ENCODE measurements around the gene CDKN1C. TPM values are rescaled to one million over a fixed set of nuclear protein-coding genes. Genes with fewer than 3 reads are reported as not detected.

CDKN1C gene
- 45.4 TPM for polyA plus RNA-seq (2013, experiment 1 of 2)
- 48.3 TPM for polyA plus RNA-seq (2013, experiment 2 of 2)

DNA sequence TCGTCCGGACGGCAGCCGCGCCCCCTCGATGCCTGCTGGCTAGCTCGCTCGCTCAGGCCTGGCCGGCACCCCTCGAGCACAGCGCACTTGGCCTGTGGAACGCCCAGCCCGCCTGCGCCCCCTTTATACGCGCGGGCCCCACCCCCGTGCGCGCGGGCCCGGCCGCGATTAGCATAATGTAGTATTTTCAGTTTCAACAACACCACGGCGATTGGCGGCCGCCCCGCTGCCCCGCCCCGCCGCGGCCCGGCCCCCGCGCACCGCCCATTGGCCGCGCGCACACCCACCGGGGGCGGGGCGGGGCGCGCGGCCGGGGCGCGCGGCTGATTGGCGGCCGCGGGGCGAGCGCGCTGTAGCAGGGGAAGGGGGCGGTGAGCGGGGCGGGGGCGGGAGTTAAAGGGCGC is at the start of gene CDKN1C:
Gene CDKN1C, minus strand, starts transcription at position 98 of the 404 bp plus-strand sequence. CDS start 319 bp downstream, outside the sequence.
- Histone ChIP-seq H3K27me3 (ENCODE audit: control insufficient read depth in 3 of 3, insufficient read depth in 3 of 3, low read depth in 1 of 3, low read length in 3 of 3) (peaks cover 0 to 40% (median 2%) of the 10 kb centered on the region in 3 experiments), H3K79me1 (ENCODE audit: low read depth, low read length) (peaks cover 7% of the 10 kb centered on the region), H3K27ac (replicated peaks; ENCODE audit: low read length) (peak within 1 kb of the TSS; percentile 66), H3K4me3 (ENCODE audit: low read length in 2 of 2) (peak within 1 kb of the TSS; percentile 75 to 89), H3K4ac (ENCODE audit: low read length) (peak within 1 kb of the TSS; percentile 79), H2AK5ac (ENCODE audit: low read depth, low read length) (peak within 1 kb of the TSS; percentile 100), H4K91ac (ENCODE audit: low read depth, low read length, poor library complexity) (peak within 1 kb of the TSS; percentile 38), H3K9ac (ENCODE audit: low read depth, low read length, poor library complexity) (peak within 1 kb of the TSS; percentile 98), H3K4me2 (ENCODE audit: insufficient read depth, low read length, poor library complexity, severe bottlenecking) (peak within 1 kb of the TSS; percentile 99), H2BK5ac (ENCODE audit: low read length) (peak within 1 kb of the TSS; percentile 98), H3K36me3 (replicated peaks in 1 of 2; ENCODE audit: control insufficient read depth in 2 of 2, insufficient read depth in 2 of 2, low read length in 2 of 2) (peaks cover 0 to 7% of the 10 kb centered on the region in 2 donors), H3K18ac (ENCODE audit: low read length) (peak within 1 kb of the TSS; percentile 100), H3K23ac (ENCODE audit: low read depth, low read length, poor library complexity) (peak within 1 kb of the TSS; percentile 100), H2BK15ac (ENCODE audit: low read length) (peak within 1 kb of the TSS; percentile 97), H3K14ac (ENCODE audit: low read length) (peak within 1 kb of the TSS; percentile 40), H3K4me1 (ENCODE audit: control insufficient read depth in 2 of 2, insufficient read depth in 1 of 2, low read depth in 1 of 2, low read length in 2 of 2) (peaks cover 19 to 22% of the 10 kb centered on the region in 2 donors), H3K9me3 (replicated peaks in 1 of 2; ENCODE audit: control insufficient read depth in 2 of 2, insufficient read depth in 1 of 2, low read depth in 1 of 2, low read length in 2 of 2) (no peaks in the 10 kb centered on the region), H2BK12ac (ENCODE audit: low read length) (peak within 1 kb of the TSS; percentile 97), H2BK120ac (ENCODE audit: low read depth, low read length) (peak within 1 kb of the TSS; percentile 67), H4K8ac (ENCODE audit: low read depth, low read length) (peak within 1 kb of the TSS; percentile 72), H2AFZ (ENCODE audit: low read length) (peak within 1 kb of the TSS; percentile 83)
- peak; percentile 91 for DNase-seq (ENCODE audit: low spot score)
- no CpG with 5 or more reads among the region's 61 CpGs for WGBS, 2 donors (ENCODE audit: extremely low coverage in 2 of 2, insufficient read length in 2 of 2, insufficient replicate concordance in 1 of 2)

DNA sequence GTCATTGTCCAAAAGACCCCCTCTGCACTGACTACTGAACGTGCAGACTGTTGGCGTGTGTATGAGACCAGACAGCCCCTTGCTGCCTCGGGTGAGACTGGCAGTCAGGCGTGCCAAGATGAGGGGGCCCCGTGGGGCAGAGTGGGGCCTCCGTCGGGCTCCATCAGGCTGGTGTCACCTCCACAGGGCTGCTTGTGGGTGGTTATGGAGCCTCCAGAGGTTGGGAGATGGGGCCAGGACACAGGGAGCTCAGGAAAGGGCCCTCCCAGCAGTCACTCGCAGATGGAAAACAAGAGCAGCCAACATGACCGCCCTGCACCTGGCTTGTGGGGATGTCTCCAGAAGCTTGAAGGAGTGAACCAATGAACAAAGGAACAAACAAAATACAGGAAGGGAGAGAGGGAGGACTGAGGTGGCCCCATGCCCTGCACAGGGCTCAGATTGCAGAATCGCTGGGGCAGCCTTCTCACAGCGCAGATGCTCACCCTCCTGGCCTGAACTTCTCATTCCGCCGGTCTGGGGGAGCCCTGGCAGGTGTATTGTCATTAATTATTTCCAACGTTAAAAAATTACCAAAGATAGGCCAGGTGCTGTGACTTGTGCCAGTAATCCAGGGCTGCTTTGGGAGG is 49.1 kb upstream of the CDKN1C start:
- no peak overlapping the region for H3K9ac ChIP-seq (ENCODE audit: low read depth, low read length, poor library complexity)
- H2BK15ac ChIP-seq (ENCODE audit: low read length), result no peak overlapping the region
- H3K4me1 ChIP-seq (ENCODE audit: control insufficient read depth in 2 of 2, insufficient read depth in 1 of 2, low read depth in 1 of 2, low read length in 2 of 2), result peaks cover 2 to 6% of the 10 kb centered on the region in 2 donors
- H2BK120ac ChIP-seq (ENCODE audit: low read depth, low read length), result no peak overlapping the region
- DNase-seq (ENCODE audit: low spot score), result no peak
- no peak overlapping the region for H4K8ac ChIP-seq (ENCODE audit: low read depth, low read length)
- no peak overlapping the region for H2BK12ac ChIP-seq (ENCODE audit: low read length)
- H3K4ac ChIP-seq (ENCODE audit: low read length), result no peak overlapping the region
- no peak overlapping the region for H3K4me3 ChIP-seq (ENCODE audit: low read length in 2 of 2)
- no peak overlapping the region for H3K18ac ChIP-seq (ENCODE audit: low read length)
- H3K79me1 ChIP-seq (ENCODE audit: low read depth, low read length), result no peaks in the 10 kb centered on the region
- no peak overlapping the region for H2BK5ac ChIP-seq (ENCODE audit: low read length)
- no CpG with 5 or more reads among the region's 14 CpGs for WGBS, 2 donors (ENCODE audit: extremely low coverage in 2 of 2, insufficient read length in 2 of 2, insufficient replicate concordance in 1 of 2)
- H2AFZ ChIP-seq (ENCODE audit: low read length), result no peak overlapping the region
- H3K9me3 ChIP-seq (replicated peaks in 1 of 2; ENCODE audit: control insufficient read depth in 2 of 2, insufficient read depth in 1 of 2, low read depth in 1 of 2, low read length in 2 of 2), result peaks cover 12 to 23% of the 10 kb centered on the region in 2 donors
- H3K4me2 ChIP-seq (ENCODE audit: insufficient read depth, low read length, poor library complexity, severe bottlenecking), result no peak overlapping the region
- no peak overlapping the region for H4K91ac ChIP-seq (ENCODE audit: low read depth, low read length, poor library complexity)
- no peak overlapping the region for H2AK5ac ChIP-seq (ENCODE audit: low read depth, low read length)
- no peak overlapping the region for H3K14ac ChIP-seq (ENCODE audit: low read length)
- H3K27me3 ChIP-seq (ENCODE audit: control insufficient read depth in 3 of 3, insufficient read depth in 3 of 3, low read depth in 1 of 3, low read length in 3 of 3), result peaks cover 4 to 33% (median 18%) of the 10 kb centered on the region in 3 experiments
- H3K36me3 ChIP-seq (replicated peaks in 1 of 2; ENCODE audit: control insufficient read depth in 2 of 2, insufficient read depth in 2 of 2, low read length in 2 of 2), result no peaks in the 10 kb centered on the region
- H3K27ac ChIP-seq (replicated peaks; ENCODE audit: low read length), result no peak overlapping the region
- no peak overlapping the region for H3K23ac ChIP-seq (ENCODE audit: low read depth, low read length, poor library complexity)

- no peak overlapping the region for H2AK5ac ChIP-seq (ENCODE audit: low read depth, low read length)
- no peak overlapping the region for H3K4me3 ChIP-seq (ENCODE audit: low read length in 2 of 2)
- H2BK15ac ChIP-seq (ENCODE audit: low read length), result peak overlapping the region; percentile 58
- no peak overlapping the region for H2BK12ac ChIP-seq (ENCODE audit: low read length)
- H3K79me1 ChIP-seq (ENCODE audit: low read depth, low read length), result no peaks in the 10 kb centered on the region
- H2BK120ac ChIP-seq (ENCODE audit: low read depth, low read length), result no peak overlapping the region
- H3K14ac ChIP-seq (ENCODE audit: low read length), result no peak overlapping the region
- peaks cover 5 to 6% of the 10 kb centered on the region in 2 donors for H3K4me1 ChIP-seq (ENCODE audit: control insufficient read depth in 2 of 2, insufficient read depth in 1 of 2, low read depth in 1 of 2, low read length in 2 of 2)
- H3K18ac ChIP-seq (ENCODE audit: low read length), result peak overlapping the region; percentile 48
- H2AFZ ChIP-seq (ENCODE audit: low read length), result no peak overlapping the region
- no peak overlapping the region for H3K27ac ChIP-seq (replicated peaks; ENCODE audit: low read length)
- H3K27me3 ChIP-seq (ENCODE audit: control insufficient read depth in 3 of 3, insufficient read depth in 3 of 3, low read depth in 1 of 3, low read length in 3 of 3), result peaks cover 9 to 39% (median 24%) of the 10 kb centered on the region in 3 experiments
- H4K91ac ChIP-seq (ENCODE audit: low read depth, low read length, poor library complexity), result no peak overlapping the region
- H3K9ac ChIP-seq (ENCODE audit: low read depth, low read length, poor library complexity), result no peak overlapping the region
- no peak overlapping the region for H4K8ac ChIP-seq (ENCODE audit: low read depth, low read length)
- no peak overlapping the region for H3K4ac ChIP-seq (ENCODE audit: low read length)
- no peaks in the 10 kb centered on the region for H3K36me3 ChIP-seq (replicated peaks in 1 of 2; ENCODE audit: control insufficient read depth in 2 of 2, insufficient read depth in 2 of 2, low read length in 2 of 2)
- no peak overlapping the region for H3K4me2 ChIP-seq (ENCODE audit: insufficient read depth, low read length, poor library complexity, severe bottlenecking)
- DNase-seq (ENCODE audit: low spot score), result no peak
- H3K9me3 ChIP-seq (replicated peaks in 1 of 2; ENCODE audit: control insufficient read depth in 2 of 2, insufficient read depth in 1 of 2, low read depth in 1 of 2, low read length in 2 of 2), result peaks cover 11 to 17% of the 10 kb centered on the region in 2 donors
- peak overlapping the region; percentile 55 for H3K23ac ChIP-seq (ENCODE audit: low read depth, low read length, poor library complexity)
- H2BK5ac ChIP-seq (ENCODE audit: low read length), result no peak overlapping the region
- WGBS, 2 donors (ENCODE audit: extremely low coverage in 2 of 2, insufficient read length in 2 of 2, insufficient replicate concordance in 1 of 2), result no CpG with 5 or more reads among the region's 7 CpGs
Observed at GRCh38 chr11:2934021-2934550, 48.5 kb upstream of the CDKN1C start.

DNA sequence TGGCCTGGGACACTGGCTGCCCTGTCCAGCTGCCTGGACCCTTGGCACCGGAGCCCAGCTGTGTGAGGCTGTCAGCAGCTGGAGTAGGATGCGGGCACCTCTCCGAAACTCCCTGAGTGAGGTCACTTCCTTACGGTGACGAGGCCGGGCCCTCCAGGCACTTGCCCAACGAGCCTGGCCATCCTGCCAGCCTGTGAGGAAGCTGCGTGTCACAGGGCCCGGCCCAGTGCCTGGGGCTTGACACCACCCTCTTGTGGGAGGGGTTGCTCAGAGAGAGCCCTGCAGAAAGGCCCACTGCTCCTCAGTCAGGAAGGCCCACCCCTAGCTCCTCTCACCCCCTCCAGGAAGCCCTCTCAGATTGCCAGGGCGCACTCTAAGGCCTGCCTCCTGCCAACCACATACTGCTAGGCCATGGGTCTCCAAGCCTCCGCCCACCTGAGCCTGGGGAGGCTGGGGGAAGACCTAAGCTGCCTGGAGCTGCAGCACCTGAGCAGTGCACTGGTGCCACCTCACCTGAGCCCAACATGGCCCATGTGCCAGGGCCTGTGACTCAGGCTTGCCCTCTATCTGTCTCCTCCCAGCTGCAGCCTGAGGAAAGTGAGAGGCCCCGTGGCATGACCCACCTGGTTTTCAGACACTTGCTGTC is 47.9 kb upstream of the CDKN1C start:
- Histone ChIP-seq H2BK120ac (ENCODE audit: low read depth, low read length) (no peak overlapping the region), H3K27me3 (ENCODE audit: control insufficient read depth in 3 of 3, insufficient read depth in 3 of 3, low read depth in 1 of 3, low read length in 3 of 3) (peaks cover 15 to 44% (median 30%) of the 10 kb centered on the region in 3 experiments), H3K14ac (ENCODE audit: low read length) (no peak overlapping the region), H3K4me2 (ENCODE audit: insufficient read depth, low read length, poor library complexity, severe bottlenecking) (no peak overlapping the region), H4K91ac (ENCODE audit: low read depth, low read length, poor library complexity) (no peak overlapping the region), H2BK12ac (ENCODE audit: low read length) (no peak overlapping the region), H2BK15ac (ENCODE audit: low read length) (peak overlapping the region; percentile 58), H3K18ac (ENCODE audit: low read length) (peak overlapping the region; percentile 48), H3K9ac (ENCODE audit: low read depth, low read length, poor library complexity) (peak overlapping the region; percentile 4), H2AFZ (ENCODE audit: low read length) (no peak overlapping the region), H2BK5ac (ENCODE audit: low read length) (no peak overlapping the region), H4K8ac (ENCODE audit: low read depth, low read length) (no peak overlapping the region), H3K4ac (ENCODE audit: low read length) (no peak overlapping the region), H3K79me1 (ENCODE audit: low read depth, low read length) (no peaks in the 10 kb centered on the region), H3K23ac (ENCODE audit: low read depth, low read length, poor library complexity) (peak overlapping the region; percentile 55), H3K9me3 (replicated peaks in 1 of 2; ENCODE audit: control insufficient read depth in 2 of 2, insufficient read depth in 1 of 2, low read depth in 1 of 2, low read length in 2 of 2) (peaks cover 6 to 11% of the 10 kb centered on the region in 2 donors), H3K4me3 (ENCODE audit: low read length in 2 of 2) (no peak overlapping the region), H2AK5ac (ENCODE audit: low read depth, low read length) (peak overlapping the region; percentile 63), H3K27ac (replicated peaks; ENCODE audit: low read length) (no peak overlapping the region), H3K4me1 (ENCODE audit: control insufficient read depth in 2 of 2, insufficient read depth in 1 of 2, low read depth in 1 of 2, low read length in 2 of 2) (peaks cover 6 to 7% of the 10 kb centered on the region in 2 donors), H3K36me3 (replicated peaks in 1 of 2; ENCODE audit: control insufficient read depth in 2 of 2, insufficient read depth in 2 of 2, low read length in 2 of 2) (no peaks in the 10 kb centered on the region)
- WGBS, 2 donors (ENCODE audit: extremely low coverage in 2 of 2, insufficient read length in 2 of 2, insufficient replicate concordance in 1 of 2), result no CpG with 5 or more reads among the region's 12 CpGs
- no peak for DNase-seq (ENCODE audit: low spot score)
